GM19467 (cell line): ENCODE measurements around the gene FBXO38.

Experiments used
- ATAC-seq: cut with Tn5 transposase; IDR thresholded peaks from one replicate; pipeline ENCODE4 v1.9.1; 2021; ENCODE audit warnings: mild to moderate bottlenecking, moderate library complexity; ENCODE audit not compliant: unreplicated experiment

The FBXO38 gene

DNA sequence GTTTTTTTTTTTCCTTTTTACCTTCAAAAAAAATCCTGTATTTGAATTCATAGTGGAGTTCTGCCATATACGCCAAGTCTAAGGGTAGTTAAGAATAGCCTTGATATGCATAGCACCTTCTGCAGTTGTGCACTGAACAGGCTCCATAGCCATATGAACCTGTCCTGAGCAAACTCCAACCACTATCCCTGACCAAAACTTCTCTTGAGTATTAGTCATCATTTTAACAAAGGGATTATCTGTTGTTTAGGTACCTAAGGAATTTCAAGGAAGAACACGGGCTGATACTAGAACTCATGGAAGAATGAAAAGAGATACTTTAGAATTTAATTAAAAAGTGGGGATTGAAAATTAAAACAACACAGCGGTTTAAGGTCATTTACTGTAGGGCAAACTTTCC lies 1.9 kb upstream of the FBXO38 start:
- no peak for ATAC-seq

DNA sequence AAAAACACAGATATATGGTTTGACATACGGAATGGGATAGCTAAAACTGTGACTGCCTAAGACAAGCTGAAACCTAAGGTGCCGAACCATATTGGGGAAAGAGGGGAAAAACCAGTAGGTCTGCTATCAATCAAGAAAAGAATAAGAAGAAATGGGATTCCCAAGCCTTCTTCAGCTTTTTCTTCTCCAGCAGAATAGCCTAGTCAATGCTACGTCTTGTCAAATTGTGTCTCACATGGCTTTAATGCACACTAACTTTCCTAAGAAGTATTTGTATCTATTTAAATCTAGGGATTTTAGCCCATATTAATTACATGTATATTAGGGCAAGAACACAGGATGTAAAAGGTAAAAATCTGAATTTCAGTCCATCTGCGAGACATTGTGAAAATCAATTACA lies 797 bp upstream of the FBXO38 start:
- no peak for ATAC-seq

DNA sequence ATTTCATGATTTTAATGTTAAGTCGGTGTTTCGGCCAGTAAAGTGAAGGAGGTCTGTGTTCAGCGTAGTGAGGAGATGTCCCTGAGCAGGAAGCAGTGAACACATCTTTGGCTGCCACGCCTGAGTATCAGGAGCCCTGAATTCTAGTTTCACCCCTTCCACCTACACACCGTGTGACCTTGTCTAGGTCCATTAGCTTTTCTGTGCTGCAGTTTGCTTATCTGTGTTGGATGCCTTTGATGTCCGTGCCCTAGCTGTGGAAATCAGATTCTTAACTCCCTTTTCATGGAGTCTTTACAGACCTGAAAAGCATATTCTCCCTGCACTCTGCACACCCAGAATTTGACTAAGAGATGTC lies 601 bp downstream of the FBXO38 start:
- ATAC-seq, result no peak

DNA sequence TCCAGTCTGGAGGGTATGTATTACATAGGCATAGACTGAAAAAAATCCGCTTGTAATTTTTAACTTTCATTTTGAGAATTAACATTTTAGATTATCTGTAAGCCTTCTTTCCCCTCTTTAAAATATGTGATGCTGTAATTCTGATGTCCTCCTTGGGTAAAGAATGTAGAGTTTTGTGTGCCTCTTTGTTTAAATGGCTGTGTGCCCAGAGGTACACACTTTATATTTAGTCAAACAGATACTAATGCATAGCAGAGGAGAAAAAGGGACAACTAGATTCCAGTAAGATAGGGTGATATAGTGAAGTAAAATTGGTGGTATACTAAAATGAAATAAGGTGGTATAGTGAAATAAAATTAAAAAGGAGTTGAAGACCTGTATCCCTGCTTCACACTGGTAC lies 1.3 kb downstream of the FBXO38 start:
- no peak for ATAC-seq

DNA sequence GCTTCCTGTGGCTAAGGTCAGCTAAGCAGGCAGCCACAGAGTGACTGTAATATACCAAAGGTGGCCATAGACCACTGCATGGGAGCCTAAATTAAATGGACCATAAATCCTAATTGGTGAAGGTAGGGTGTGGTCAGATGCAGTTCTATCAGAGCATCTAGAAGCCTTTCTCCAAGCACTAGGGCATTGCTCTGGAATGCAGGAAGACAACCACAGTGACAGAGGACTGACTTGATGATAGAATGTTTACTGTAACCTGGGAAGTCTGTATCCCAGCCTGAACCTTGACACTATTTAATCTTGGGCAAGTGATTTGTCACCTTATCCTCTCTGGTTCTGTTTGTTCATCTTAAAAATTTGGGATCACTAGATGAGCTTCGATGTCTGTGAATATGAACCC lies 2.3 kb downstream of the FBXO38 start:
- ATAC-seq, result no peak

- ATAC-seq, result no peak
These were observed 3.6 kb downstream of the FBXO38 start for GRCh38 chr5:148387325-148387724.

- ATAC-seq, result no peak
These were observed 4.9 kb downstream of the FBXO38 start for GRCh38 chr5:148388696-148389095.

DNA sequence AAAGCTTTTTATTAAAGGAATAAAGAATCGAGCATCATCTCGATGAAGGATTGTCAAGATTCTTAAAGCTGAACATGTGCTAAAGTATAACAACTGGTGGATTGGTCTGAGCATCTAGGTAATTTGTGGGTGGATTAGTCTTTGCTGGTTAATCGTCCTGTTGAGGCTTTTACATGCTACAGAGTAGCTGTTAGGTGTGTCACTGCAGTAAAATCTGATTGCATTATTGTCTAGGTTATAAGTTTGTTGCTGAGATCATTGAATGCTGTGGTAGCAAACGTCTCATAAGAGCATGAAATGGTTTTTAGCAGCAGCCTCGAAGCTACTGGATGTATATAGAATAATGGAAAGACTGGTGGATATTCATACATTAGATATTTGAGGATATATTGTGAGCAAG lies 7.2 kb downstream of the FBXO38 start:
- ATAC-seq, result no peak

- ATAC-seq, result no peak
These were observed 7.7 kb downstream of the FBXO38 start for GRCh38 chr5:148391422-148391821.

GRCh38 chr5:148393390-148393741 lies 9.6 kb downstream of the FBXO38 start:
- no peak for ATAC-seq

GRCh38 chr5:148394587-148395019 lies 10.8 kb downstream of the FBXO38 start:
- no peak for ATAC-seq

DNA sequence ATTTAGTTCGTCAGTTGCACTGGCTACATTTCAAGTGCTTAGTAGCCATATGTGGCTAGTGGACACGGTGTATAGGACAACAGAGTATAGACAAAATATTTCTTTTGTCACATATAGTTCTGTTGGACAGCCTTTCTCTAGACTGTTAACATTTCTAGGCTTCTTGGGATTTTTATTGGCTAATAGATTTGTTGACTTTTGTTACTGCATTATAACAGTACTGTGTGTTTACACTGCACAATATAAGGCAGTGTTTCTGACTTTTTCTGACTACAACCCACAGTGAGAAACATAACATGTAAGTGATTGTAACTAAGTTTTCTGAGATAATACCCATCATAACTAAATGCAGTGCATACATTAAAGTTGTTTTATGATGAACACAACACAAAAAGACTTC lies 11.3 kb downstream of the FBXO38 start:
- ATAC-seq, result no peak

GRCh38 chr5:148397968-148398595 lies 14.3 kb downstream of the FBXO38 start:
- no peak for ATAC-seq

DNA sequence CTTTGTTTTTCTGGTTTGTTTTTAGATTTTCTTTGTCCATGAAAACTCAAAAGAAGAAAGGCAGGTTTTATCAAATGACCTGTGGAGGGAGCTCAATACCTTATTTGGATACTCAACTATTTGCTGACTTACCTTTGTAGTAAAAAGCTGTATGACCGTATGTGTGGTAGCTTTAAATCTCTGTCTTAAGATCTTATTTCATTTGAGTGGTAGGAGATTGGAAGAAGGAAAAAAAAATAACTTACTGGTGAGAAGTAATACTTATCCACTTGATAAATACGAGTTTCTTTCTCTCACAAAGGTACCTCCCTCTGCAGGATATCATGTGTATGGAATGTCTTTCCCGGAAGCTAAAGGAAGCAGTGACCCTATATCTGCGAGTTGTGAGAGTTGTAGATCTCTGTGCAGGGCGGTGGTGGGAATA lies 15.0 kb downstream of the FBXO38 start:
- no peak for ATAC-seq

DNA sequence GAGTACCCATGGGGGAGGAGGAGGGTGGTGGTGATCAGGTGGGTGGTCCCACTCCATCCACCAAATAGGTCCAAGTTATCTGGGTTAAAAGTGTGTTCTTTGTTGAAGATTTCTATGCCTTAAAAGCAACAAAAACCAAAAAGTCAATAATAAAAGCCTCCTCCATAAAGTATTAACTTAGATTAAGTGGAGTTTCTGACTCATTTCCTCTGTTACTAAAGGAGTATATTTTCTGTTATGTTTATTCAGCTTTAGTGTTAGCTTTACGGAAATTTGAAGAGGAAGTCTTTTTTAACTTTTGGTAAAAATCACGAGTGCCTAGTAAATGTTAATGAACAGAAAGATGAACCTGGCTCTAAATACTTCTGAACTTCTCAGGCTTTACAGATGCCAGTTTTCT lies 17.8 kb downstream of the FBXO38 start:
- ATAC-seq, result no peak

DNA sequence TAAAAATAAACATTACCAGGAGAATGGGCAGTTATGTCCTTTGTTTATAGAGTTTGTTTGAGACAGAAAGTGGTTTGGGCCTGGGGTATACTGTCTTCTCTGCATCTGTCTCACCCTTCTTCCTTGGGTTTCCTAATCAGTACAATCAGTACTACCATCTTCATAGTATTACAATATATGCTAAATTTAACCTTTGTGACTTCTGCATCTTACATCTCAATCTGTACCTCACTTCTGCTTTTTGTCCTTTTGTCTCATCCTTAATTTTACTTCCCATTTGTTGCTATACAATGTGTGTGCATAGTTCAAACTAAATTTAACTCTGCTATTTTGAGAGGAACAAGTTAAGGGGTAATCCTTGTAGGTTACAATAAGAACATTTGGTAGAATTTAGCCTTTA lies 19.6 kb downstream of the FBXO38 start:
- no peak for ATAC-seq

DNA sequence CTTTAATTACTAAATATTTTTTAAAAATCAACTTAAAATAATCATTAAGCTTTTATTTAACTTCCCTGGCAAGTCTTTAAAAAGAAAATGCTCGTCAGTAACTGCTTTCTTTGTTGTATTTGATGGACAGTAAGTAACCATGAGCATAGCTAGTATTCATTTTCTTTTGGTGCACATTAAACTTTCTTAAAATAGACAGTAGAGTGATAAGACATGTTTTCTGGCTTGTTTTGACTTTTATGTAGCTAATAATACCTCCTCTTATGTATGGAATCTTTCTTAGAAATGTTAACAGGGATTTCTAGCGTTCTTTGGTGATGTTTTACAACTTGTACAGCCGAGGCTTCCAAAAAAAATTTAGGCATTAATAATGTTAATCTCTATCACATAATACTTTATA lies 22.6 kb downstream of the FBXO38 start:
- ATAC-seq, result no peak

DNA sequence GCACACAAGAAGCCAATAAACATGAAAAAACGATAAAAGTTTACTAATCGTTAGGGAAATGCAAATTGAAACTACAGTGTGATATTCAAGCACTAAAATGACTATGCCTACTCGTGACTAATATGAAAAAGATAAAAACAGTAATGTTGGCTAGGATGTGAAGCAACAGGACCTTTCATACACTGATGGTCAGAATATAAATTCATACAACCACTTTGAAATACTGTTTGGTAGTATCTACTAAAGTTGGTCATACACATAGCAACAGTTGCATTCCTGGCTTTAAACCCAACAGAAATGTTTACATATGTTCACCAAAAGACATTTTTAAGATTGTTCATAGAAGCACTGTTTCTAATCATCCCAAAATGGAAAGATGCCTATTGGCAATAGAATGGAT lies 24.3 kb downstream of the FBXO38 start:
- no peak for ATAC-seq

GRCh38 chr5:148412124-148412523 lies 28.4 kb downstream of the FBXO38 start:
- ATAC-seq, result no peak

DNA sequence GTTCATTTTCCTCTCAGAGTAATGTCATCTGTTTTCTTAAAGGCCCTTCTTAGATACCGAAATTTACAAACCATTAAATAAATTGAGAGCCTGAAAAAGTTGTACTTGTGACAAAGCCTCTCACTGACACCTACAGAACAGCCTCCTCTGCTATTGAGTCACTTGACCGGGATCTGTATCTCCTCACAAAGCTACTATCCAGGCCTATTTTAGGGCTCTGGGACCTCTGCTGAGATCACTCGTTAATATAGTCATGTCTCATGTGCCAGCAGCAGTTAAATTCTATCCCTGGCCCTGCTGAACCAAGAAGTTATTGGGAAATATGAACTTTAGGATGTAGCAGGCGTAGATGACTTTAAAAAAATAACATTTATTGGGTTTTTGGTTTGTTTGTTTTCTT lies 31.1 kb downstream of the FBXO38 start:
- no peak for ATAC-seq

DNA sequence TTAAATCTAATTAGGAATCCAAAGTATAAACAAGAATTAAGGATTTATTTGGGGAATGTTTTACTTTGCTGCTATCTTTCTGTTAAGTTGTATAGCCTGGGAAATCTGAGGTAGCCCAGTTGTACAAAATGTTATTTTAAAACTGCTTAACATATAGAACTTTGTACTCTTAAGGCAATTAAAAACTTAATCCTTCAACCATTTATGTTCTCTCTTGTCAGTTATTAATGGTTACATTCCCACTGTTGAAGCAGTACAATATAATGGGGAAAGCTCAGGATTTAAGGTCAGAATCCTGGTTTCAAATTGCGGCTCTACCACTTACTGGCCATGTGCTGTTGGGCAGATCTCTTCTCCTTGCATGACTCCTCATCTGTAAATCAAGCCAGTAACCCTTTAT lies 32.7 kb downstream of the FBXO38 start:
- ATAC-seq, result no peak

DNA sequence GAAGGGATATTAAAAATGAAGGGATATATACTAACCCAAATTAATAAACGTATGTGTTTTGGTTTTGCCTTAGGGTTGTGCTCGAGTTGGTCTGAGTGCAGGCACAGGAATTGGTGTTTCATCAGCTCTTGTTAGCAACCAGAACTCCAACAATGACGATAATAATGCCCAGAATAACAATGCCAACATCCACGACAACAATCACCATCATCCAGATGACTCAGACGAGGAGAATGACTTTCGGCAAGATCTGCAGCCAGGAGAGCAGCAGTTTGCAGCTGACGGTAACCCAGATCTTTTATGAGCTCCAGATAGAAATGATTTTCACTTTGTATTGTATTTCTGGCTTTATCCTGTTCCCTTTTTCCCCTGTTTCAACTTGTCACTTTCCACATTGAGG lies 33.2 kb downstream of the FBXO38 start:
- no peak for ATAC-seq

GRCh38 chr5:148418511-148418910 lies 34.8 kb downstream of the FBXO38 start:
- ATAC-seq, result no peak

DNA sequence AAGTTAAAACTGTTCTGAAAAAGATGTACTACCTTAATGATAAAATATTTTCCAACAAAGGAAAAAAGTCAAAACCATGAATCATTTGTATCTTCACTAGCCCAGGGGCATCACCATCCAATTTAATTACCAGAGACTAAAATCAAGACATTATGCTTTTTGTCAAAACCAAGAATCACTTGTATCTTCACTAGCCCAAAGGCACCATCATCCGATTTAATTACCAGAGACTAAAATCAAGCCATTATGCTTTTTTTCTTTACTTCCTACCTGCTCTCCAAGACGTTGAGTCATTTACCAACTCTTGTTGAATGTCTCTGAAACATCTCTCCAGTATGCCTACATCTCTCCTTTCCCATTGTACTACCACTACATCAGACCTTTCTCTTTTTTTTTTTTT lies 37.9 kb downstream of the FBXO38 start:
- no peak for ATAC-seq
